Measurements from ENCODE around the gene CIRBP. TPM values are rescaled to one million over a fixed set of nuclear protein-coding genes. Genes with fewer than 3 reads are reported as not detected.

CIRBP gene
- total RNA-seq, 1 experiment from 2014 or later, result 136 TPM

- Histone ChIP-seq H3K79me2 (ENCODE audit: low read length) (peaks cover 57% of the 10 kb centered on the region), H3K36me3 (ENCODE audit: low read depth, low read length) (peaks cover 6% of the 10 kb centered on the region; the same call in 1 of the 2 replicates), H3K9me2 (replicated peaks; ENCODE audit: low read length) (no peaks in the 10 kb centered on the region), H3K27ac (ENCODE audit: low read length) (peak overlapping the region; percentile 95), H3K4me3 (ENCODE audit: low read length) (peak overlapping the region; percentile 70), H3K9ac (ENCODE audit: low read length) (peak overlapping the region; percentile 92), H3K9me3 (ENCODE audit: low read length) (no peaks in the 10 kb centered on the region), H3K4me1 (ENCODE audit: insufficient read depth, low read length) (peaks cover 45% of the 10 kb centered on the region), H4K20me1 (ENCODE audit: low read length) (no peaks in the 10 kb centered on the region), H3K27me3 (ENCODE audit: low read length) (no peaks in the 10 kb centered on the region), H3F3A (ENCODE audit: low read length, unreplicated experiment) (no peaks in the 10 kb centered on the region), H2AFZ (ENCODE audit: low read length) (peak overlapping the region; percentile 57), H3K4me2 (ENCODE audit: low read length) (peak overlapping the region; percentile 95)
- DNase-seq (no peak), ATAC-seq (no peak)
- CTCF ChIA-PET, result no interaction called here
- intact Hi-C loops (cut with micrococcal nuclease), result loop anchor here (10.0 kb wide), 1 partner anchor 79 kb away; a partner anchor contains a TSS
- TSS peak; percentile 28 for BruUV-seq (replicated peaks)
- POLR2A ChIA-PET (ENCODE audit: unreplicated experiment), result no interaction called here
- no peak for TF ChIP-seq EZH2phosphoT487 (IDR thresholded peaks at IDR 0.05; ENCODE audit: borderline replicate concordance, low read length)
Measured at GRCh38 chr19:1275976-1276627, 7.0 kb downstream of the CIRBP start.

GRCh38 chr19:1276628-1277022 lies 7.5 kb downstream of the CIRBP start:
- TF ChIP-seq EZH2 (IDR thresholded peaks at IDR 0.05; ENCODE audit: low read length, unreplicated experiment) (no peak), CTCF (conservative IDR thresholded peaks at IDR 0.05; ENCODE audit: low read depth, low read length) (no peak), EZH2phosphoT487 (IDR thresholded peaks at IDR 0.05; ENCODE audit: borderline replicate concordance, low read length) (no peak)
- Histone ChIP-seq H3K36me3 (ENCODE audit: low read depth, low read length) (peaks cover 6% of the 10 kb centered on the region; the same call in 1 of the 2 replicates), H3K4me1 (ENCODE audit: insufficient read depth, low read length) (peaks cover 40% of the 10 kb centered on the region), H3K27me3 (ENCODE audit: low read length) (no peaks in the 10 kb centered on the region), H3K79me2 (ENCODE audit: low read length) (peaks cover 52% of the 10 kb centered on the region), H2AFZ (ENCODE audit: low read length) (no peak overlapping the region), H3K9me2 (replicated peaks; ENCODE audit: low read length) (no peaks in the 10 kb centered on the region), H3K4me3 (ENCODE audit: low read length) (peak overlapping the region; percentile 70), H3K4me2 (ENCODE audit: low read length) (peak overlapping the region; percentile 95), H3F3A (ENCODE audit: low read length, unreplicated experiment) (no peaks in the 10 kb centered on the region), H3K9me3 (ENCODE audit: low read length) (no peaks in the 10 kb centered on the region), H4K20me1 (ENCODE audit: low read length) (no peaks in the 10 kb centered on the region), H3K9ac (ENCODE audit: low read length) (peak overlapping the region; percentile 92), H3K27ac (ENCODE audit: low read length) (peak overlapping the region; percentile 95)
- intact Hi-C loops (cut with micrococcal nuclease), result loop anchor here (10.0 kb wide), 1 partner anchor 78 kb away; a partner anchor contains a TSS
- no TSS peak for BruUV-seq (replicated peaks)
- no peak for ATAC-seq
- ChIA-PET POLR2A (ENCODE audit: unreplicated experiment) (no interaction called here), CTCF (interaction anchor here (0.7 kb wide), 1 partner anchor 105 kb away, joined by 4 read pairs; no protein-coding TSS in a partner anchor)
- no peak for DNase-seq

GRCh38 chr19:1277061-1277460 lies 7.9 kb downstream of the CIRBP start:
- POLR2A ChIA-PET (ENCODE audit: unreplicated experiment), result no interaction called here

More at GRCh38 chr19:1277061-1277460, 7.9 kb downstream of the CIRBP start:
- Histone ChIP-seq H2AFZ (ENCODE audit: low read length) (no peak overlapping the region), H3K36me3 (ENCODE audit: low read depth, low read length) (peaks cover 6% of the 10 kb centered on the region; the same call in 1 of the 2 replicates), H3K9me3 (ENCODE audit: low read length) (no peaks in the 10 kb centered on the region), H3K27ac (ENCODE audit: low read length) (no peak overlapping the region), H3K9ac (ENCODE audit: low read length) (no peak overlapping the region), H3K79me2 (ENCODE audit: low read length) (peaks cover 48% of the 10 kb centered on the region), H3K4me1 (ENCODE audit: insufficient read depth, low read length) (peaks cover 35% of the 10 kb centered on the region), H3K4me2 (ENCODE audit: low read length) (peak overlapping the region; percentile 95; the same call in 1 of the 2 replicates), H3K9me2 (replicated peaks; ENCODE audit: low read length) (no peaks in the 10 kb centered on the region), H3K4me3 (ENCODE audit: low read length) (peak overlapping the region; percentile 70; the same call in 1 of the 2 replicates), H4K20me1 (ENCODE audit: low read length) (no peaks in the 10 kb centered on the region), H3F3A (ENCODE audit: low read length, unreplicated experiment) (no peaks in the 10 kb centered on the region), H3K27me3 (ENCODE audit: low read length) (no peaks in the 10 kb centered on the region)
- TF ChIP-seq EZH2 (IDR thresholded peaks at IDR 0.05; ENCODE audit: low read length, unreplicated experiment), result no peak
- TF ChIP-seq EZH2phosphoT487 (IDR thresholded peaks at IDR 0.05; ENCODE audit: borderline replicate concordance, low read length), result no peak
- BruUV-seq (replicated peaks), result no TSS peak
- intact Hi-C loops (cut with micrococcal nuclease), result loop anchor here (10.0 kb wide), 1 partner anchor 78 kb away; a partner anchor contains a TSS
- ATAC-seq (no peak), DNase-seq (no peak)
- CTCF ChIA-PET, result interaction anchor here (0.7 kb wide), 1 partner anchor 104 kb away, joined by 4 read pairs; no protein-coding TSS in a partner anchor
